Lower leg skin (tissue), 4 donors: ENCODE data around the gene STAT3. TPM values are rescaled to one million over a fixed set of nuclear protein-coding genes. Genes with fewer than 3 reads are reported as not detected.

ENCODE experiments used
- DNase-seq, 2 donors: peaks; one replicate each; pipeline ENCODE4 v3.0.0-alpha.2; 2019; ENCODE audit warnings: low spot score in 2 of 2
- H3K4me3 ChIP-seq: fragments of 200-600 bp; sonication (generic); 2 replicates; pipeline ENCODE4 v1.5.1; 2017; ENCODE audit warnings: mild to moderate bottlenecking, low read depth; ENCODE audit not compliant: poor library complexity, severe bottlenecking
- POLR2A ChIP-seq, 2 donors: fragments of 450-650 bp; IDR thresholded peaks; one replicate each; pipeline ENCODE4 v1.6.1; 2016 to 2017; ENCODE audit warnings: antibody characterized with exemption in 2 of 2, mild to moderate bottlenecking in 1 of 2, moderate library complexity in 1 of 2
- WGBS, 2 donors: methylation state at CpG; one replicate each; pipeline ENCODE4 v1.1.5; 2018; 5-methylcytosine and 5-hydroxymethylcytosine counted together
- intact Hi-C: fragments of 100-400 bp; cut with DNase I; formaldehyde crosslinking; loops from one replicate; pipeline ENCODE4 v1.15.0; 2023; ENCODE audit warnings: low total_unique reads
- total RNA-seq, 4 donors: library from RNA; depleted of rRNA; stranded (reverse); fragments of >200 nt; gene quantifications; one replicate each; pipeline ENCODE4 v1.1.0, GENCODE V29; 2016
- TF ChIP-seq, protein P1 (sequence below), 3 donors: fragments of 450-650 bp; IDR thresholded peaks; one replicate each; pipeline ENCODE4 v1.5.1; 2016; ENCODE audit warnings: antibody characterized with exemption in 3 of 3, mild to moderate bottlenecking in 3 of 3, moderate library complexity in 2 of 3

The STAT3 gene
- total RNA-seq, 4 donors from 2014 or later, result 109 to 149 (median 124) TPM

DNA sequence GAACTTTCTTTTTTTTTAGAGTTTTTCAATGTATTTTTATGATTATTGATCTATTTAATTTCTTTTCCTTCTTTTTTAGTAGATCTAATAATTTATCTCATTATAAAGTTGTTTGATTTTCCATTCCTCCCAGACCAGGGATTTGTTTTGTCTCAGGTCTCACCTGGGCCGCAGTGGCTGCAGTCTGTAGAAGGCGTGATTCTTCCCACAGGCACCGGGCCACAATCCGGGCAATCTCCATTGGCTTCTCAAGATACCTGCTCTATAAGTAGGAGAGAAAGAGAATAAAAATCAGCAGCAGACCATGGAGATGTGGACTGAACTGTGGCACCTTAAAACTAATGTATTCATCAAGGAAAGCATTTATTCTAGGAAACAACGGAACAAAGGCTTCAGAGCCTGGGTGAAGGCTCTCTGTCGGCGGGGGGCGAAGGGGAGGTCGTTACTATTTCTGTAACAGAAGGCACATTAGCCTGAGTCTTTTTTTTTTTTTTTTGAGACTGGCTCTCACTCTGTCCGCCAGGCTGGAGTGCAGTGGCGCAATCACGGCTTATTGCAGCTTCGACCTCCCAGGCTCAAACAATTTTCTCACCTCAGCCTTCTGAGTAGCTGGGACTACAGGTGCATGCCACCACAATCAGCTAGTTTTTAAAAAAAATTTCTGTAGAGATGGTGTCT, 42.7 kb downstream of the STAT3 start:
- no peak for DNase-seq
- no peak overlapping the region for H3K4me3 ChIP-seq
- intact Hi-C loops, result no loop called here
- WGBS, 2 donors, result 88 to 90% methylated on average over 13 of the region's 13 CpGs
- TF ChIP-seq POLR2A (IDR thresholded peaks at IDR 0.05), result no peak
- TF ChIP-seq, protein P1, sequence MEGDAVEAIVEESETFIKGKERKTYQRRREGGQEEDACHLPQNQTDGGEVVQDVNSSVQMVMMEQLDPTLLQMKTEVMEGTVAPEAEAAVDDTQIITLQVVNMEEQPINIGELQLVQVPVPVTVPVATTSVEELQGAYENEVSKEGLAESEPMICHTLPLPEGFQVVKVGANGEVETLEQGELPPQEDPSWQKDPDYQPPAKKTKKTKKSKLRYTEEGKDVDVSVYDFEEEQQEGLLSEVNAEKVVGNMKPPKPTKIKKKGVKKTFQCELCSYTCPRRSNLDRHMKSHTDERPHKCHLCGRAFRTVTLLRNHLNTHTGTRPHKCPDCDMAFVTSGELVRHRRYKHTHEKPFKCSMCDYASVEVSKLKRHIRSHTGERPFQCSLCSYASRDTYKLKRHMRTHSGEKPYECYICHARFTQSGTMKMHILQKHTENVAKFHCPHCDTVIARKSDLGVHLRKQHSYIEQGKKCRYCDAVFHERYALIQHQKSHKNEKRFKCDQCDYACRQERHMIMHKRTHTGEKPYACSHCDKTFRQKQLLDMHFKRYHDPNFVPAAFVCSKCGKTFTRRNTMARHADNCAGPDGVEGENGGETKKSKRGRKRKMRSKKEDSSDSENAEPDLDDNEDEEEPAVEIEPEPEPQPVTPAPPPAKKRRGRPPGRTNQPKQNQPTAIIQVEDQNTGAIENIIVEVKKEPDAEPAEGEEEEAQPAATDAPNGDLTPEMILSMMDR (IDR thresholded peaks at IDR 0.05), result no peak

DNA sequence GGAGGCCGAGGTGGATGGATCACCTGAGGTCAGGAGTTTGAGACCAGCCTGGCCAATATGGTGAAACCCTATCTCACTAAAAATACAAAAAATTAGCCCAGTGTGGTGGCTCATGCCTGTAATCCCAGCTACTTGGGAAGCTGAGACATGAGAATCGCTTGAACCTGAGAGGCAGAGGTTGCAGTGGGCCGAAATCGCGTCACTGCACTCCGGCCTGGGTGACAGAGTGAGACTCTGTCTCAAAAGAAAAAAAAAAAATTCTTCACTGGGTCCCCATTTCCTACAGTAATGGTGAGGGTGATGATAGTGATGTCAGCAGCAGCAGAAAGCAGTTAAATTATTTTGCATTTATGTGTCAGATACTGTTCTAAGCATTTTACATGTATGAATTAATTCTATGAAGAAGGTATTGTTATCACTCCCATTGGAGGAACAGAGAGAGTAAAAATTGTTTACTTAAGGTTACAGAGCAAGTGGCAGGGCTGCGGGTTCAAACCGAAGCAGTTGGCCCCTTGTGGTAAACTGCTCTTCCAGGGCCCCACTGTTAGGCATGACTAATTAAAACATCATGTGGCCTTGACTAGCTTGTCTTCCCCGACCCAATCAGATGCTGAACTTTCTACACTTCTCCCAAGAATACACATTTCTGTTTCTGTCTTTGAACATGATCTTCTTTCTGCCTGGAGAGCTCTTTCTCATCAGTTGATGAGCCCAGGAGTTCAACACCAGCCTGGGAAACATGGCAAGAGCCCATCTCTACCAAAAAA, 45.8 kb downstream of the STAT3 start:
- DNase-seq, result no peak
- 81 to 83% methylated on average over 9 of the region's 9 CpGs for WGBS, 2 donors
- intact Hi-C loops, result no loop called here
- no peak overlapping the region for H3K4me3 ChIP-seq
- no peak for TF ChIP-seq POLR2A (IDR thresholded peaks at IDR 0.05)
- TF ChIP-seq, protein P1 (IDR thresholded peaks at IDR 0.05), result no peak

DNA sequence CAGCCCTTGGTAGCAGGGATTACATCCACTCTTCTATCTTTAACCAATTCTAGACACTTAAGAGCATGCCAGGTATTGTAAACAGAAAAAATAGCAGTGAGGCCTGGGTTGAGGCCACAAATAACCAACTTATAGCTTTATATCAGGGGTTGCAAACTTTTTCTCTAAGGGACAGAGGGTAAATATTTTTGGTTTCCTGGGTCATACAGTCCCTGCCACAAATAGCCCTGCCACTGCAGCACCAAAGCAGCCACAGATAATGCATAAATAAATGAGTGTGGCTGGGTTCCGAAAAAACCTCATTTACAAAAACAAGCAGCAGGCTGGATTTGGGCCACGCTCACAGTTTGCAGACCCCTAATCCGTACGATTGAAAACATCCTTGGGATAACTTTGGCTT, 46.7 kb downstream of the STAT3 start:
- no peak for DNase-seq
- WGBS, 2 donors, result 88 to 93% methylated on average over 4 of the region's 4 CpGs
- no peak overlapping the region for H3K4me3 ChIP-seq
- intact Hi-C loops, result no loop called here
- no peak for TF ChIP-seq POLR2A (IDR thresholded peaks at IDR 0.05)
- TF ChIP-seq, protein P1 (IDR thresholded peaks at IDR 0.05), result no peak

DNA sequence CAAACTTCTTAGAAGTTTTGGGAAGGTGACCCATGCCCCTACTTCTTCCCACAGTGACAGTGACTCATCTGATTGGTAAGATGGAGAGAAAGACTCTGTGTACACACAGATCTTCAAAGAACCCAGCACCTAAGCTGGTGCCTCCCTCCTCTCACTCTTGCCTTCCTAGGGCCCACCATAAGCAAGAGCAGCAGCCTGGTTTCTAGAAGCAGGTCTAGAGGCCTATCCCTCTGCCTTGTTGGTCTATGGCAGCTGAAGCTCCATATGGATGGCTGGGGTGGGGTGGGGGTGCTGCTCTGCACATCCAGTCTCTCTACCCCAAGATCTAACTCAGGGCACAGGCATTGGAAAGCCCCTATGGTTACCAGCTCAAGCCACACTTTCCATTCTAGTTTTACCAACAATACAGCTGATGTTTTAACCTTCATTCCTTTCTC, 47.5 kb downstream of the STAT3 start:
- TF ChIP-seq POLR2A (IDR thresholded peaks at IDR 0.05), result no peak
- TF ChIP-seq, protein P1 (IDR thresholded peaks at IDR 0.05), result no peak
- intact Hi-C loops, result no loop called here
- no peak for DNase-seq
- no peak overlapping the region for H3K4me3 ChIP-seq

DNA sequence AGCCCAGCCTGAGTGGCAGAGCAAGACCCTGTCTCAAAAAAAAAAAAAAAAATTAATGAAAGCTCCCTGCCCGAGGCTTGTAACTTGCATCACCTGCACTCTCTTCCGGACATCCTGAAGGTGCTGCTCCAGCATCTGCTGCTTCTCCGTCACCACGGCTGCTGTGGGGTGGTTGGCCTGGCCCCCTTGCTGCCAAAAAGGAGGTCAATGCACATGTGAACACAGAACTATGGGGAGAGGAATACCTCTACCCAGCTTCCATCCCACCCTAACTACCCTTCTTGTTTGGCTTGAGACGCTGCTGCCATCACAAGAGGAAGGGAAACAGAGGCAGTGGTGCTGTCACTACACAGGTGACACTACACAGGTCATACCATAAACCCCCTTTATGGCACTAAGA, 49.0 kb downstream of the STAT3 start:
- intact Hi-C loops, result no loop called here
- no peak overlapping the region for H3K4me3 ChIP-seq
- DNase-seq, result no peak
- WGBS, 2 donors, result 93 to 94% methylated on average over 5 of the region's 5 CpGs
- no peak for TF ChIP-seq POLR2A (IDR thresholded peaks at IDR 0.05)
- TF ChIP-seq, protein P1 (IDR thresholded peaks at IDR 0.05), result no peak
